A549 (cell line): ENCODE measurements around the gene SLC16A5. TPM values are rescaled to one million over a fixed set of nuclear protein-coding genes. Genes with fewer than 3 reads are reported as not detected.

ENCODE experiments used
- ATAC-seq, 2 experiments: fragments of 200-7000 bp in 1 of 2; fragments of >200 bp in 1 of 2; cut with Nextera tagmentation in 1 of 2; cut with Tn5 transposase in 1 of 2; 3 replicates each; pipeline versions ENCODE4 v1.8.0 to v1.9.1; 2018 to 2020; ENCODE audit warnings: mild to moderate bottlenecking in 1 of 2, moderate library complexity in 1 of 2
- CTCF ChIA-PET: fragments of 300-600 bp; sonication (Branson Sonifier 250); formaldehyde crosslinking; extraction: SDS; loops from one replicate; lab custom pipeline; 2021; ENCODE audit warnings: antibody characterized with exemption, inconsistent platforms; lab: Yijun Ruan, JAX
- POLR2A ChIA-PET: fragments of 350-600 bp; formaldehyde crosslinking; extraction: SDS; loops from one replicate; lab custom pipeline; 2021; ENCODE audit warnings: antibody characterized with exemption, inconsistent platforms; lab: Yijun Ruan, JAX
- DNase-seq, 2 experiments: peaks; one replicate each; pipeline versions ENCODE4 v3.0.0 to v3.0.0-alpha.2; 2011 to 2016; ENCODE audit warnings: low read depth in 1 of 2, low spot score in 1 of 2
- FAIRE-seq: peaks from 2 replicates; lab custom pipeline; 2011; peaks lifted over from hg19 to GRCh38; lab: Jason Lieb, UNC
- H3K27ac ChIP-seq, 2 experiments: fragments of >200 bp; sonication (Bioruptor Twin); formaldehyde crosslinking; 3 replicates each; pipeline ENCODE4 v1.5.1; 2016 to 2017
- H3K4me1 ChIP-seq: fragments of >200 bp; sonication (Bioruptor Twin); formaldehyde crosslinking; 3 replicates; pipeline ENCODE4 v1.6.1; 2016
- H3K4me2 ChIP-seq: fragments of >200 bp; sonication (Bioruptor Twin); formaldehyde crosslinking; 3 replicates; pipeline ENCODE4 v1.6.1; 2016
- H3K4me3 ChIP-seq: fragments of >200 bp; sonication (Bioruptor Twin); formaldehyde crosslinking; 3 replicates; pipeline ENCODE4 v1.5.1; 2016
- H3K9me3 ChIP-seq: fragments of >200 bp; sonication (Bioruptor Twin); formaldehyde crosslinking; 3 replicates; pipeline ENCODE4 v1.6.1; 2016
- CBX2 ChIP-seq: fragments of 200-600 bp; sonication (generic); IDR thresholded peaks from 2 replicates; pipeline ENCODE4 v1.6.1; 2016; ENCODE audit warnings: low read depth, mild to moderate bottlenecking, borderline replicate concordance
- CEBPB ChIP-seq, 2 experiments: fragments of >200 bp in 1 of 2; sonication (Bioruptor Twin) in 1 of 2; formaldehyde crosslinking in 1 of 2; IDR thresholded peaks; 2 replicates each; pipeline ENCODE4 v1.6.1; 2012 to 2016
- CHD4 ChIP-seq: fragments of 200-600 bp; sonication (generic); IDR thresholded peaks from 2 replicates; pipeline ENCODE4 v1.6.1; 2016; ENCODE audit warnings: antibody characterized with exemption, mild to moderate bottlenecking, borderline replicate concordance
- ESRRA ChIP-seq: fragments of 150-350 bp; IDR thresholded peaks from 2 replicates; pipeline ENCODE4 v1.6.1; 2014; ENCODE audit warnings: mild to moderate bottlenecking, low read length, borderline replicate concordance
- FOSB ChIP-seq: fragments of 250-450 bp; sonication (Bioruptor Pico); IDR thresholded peaks from 2 replicates; pipeline ENCODE4 v1.5.0; 2020; ENCODE audit warnings: mild to moderate bottlenecking, moderate library complexity
- FOSL2 ChIP-seq, 2 experiments: fragments of 450-650 bp in 1 of 2; fragments of >200 bp in 1 of 2; sonication (Bioruptor Twin) in 1 of 2; formaldehyde crosslinking; IDR thresholded peaks; 2 replicates each; pipeline versions ENCODE4 v1.5.0 to v1.6.1; 2016 to 2020; ENCODE audit warnings: mild to moderate bottlenecking in 1 of 2, moderate library complexity in 1 of 2
- GATA3 ChIP-seq: IDR thresholded peaks from 2 replicates; pipeline ENCODE4 v1.6.1; 2012; ENCODE audit warnings: borderline replicate concordance
- HDAC2 ChIP-seq: fragments of 200-600 bp; sonication (generic); IDR thresholded peaks from 2 replicates; pipeline ENCODE4 v1.6.1; 2016
- JUN ChIP-seq, 2 experiments: fragments of >200 bp; sonication (Bioruptor Twin); formaldehyde crosslinking; IDR thresholded peaks; 2 replicates in 1 of 2; 3 replicates in 1 of 2; pipeline ENCODE4 v1.6.1; 2016 to 2017
- KDM1A ChIP-seq: fragments of 200-600 bp; sonication (generic); IDR thresholded peaks from 2 replicates; pipeline ENCODE4 v1.6.1; 2016; ENCODE audit warnings: low read depth, mild to moderate bottlenecking
- MAZ ChIP-seq: fragments of 150-350 bp; IDR thresholded peaks from 2 replicates; pipeline ENCODE4 v1.6.1; 2014; ENCODE audit warnings: antibody characterized with exemption, low read depth, low read length, borderline replicate concordance
- MYC ChIP-seq: IDR thresholded peaks from 2 replicates; pipeline ENCODE4 v1.6.1; 2012; ENCODE audit warnings: mild to moderate bottlenecking, inconsistent platforms, low read length, improper control_type of control experiment, borderline replicate concordance
- NPAS2 ChIP-seq: fragments of 250-450 bp; sonication (Bioruptor Pico); IDR thresholded peaks from 2 replicates; pipeline ENCODE4 v1.8.0; 2022; ENCODE audit warnings: mild to moderate bottlenecking, moderate library complexity, borderline replicate concordance
- PHF8 ChIP-seq: fragments of 200-600 bp; sonication (generic); IDR thresholded peaks from 2 replicates; pipeline ENCODE4 v1.6.1; 2016; ENCODE audit warnings: low read depth, mild to moderate bottlenecking, antibody characterized with exemption, moderate library complexity, borderline replicate concordance
- POLR2A ChIP-seq: IDR thresholded peaks from 2 replicates; pipeline ENCODE4 v1.6.1; 2012; ENCODE audit warnings: mild to moderate bottlenecking, low read length
- SMC3 ChIP-seq: fragments of >200 bp; sonication (Bioruptor Twin); formaldehyde crosslinking; IDR thresholded peaks from 3 replicates; pipeline ENCODE4 v1.6.1; 2018; ENCODE audit warnings: inconsistent platforms
- TFCP2L1 ChIP-seq: fragments of 250-450 bp; sonication (Bioruptor Pico); IDR thresholded peaks from 2 replicates; pipeline ENCODE4 v1.5.0; 2021; ENCODE audit warnings: mild to moderate bottlenecking
- TP53 ChIP-seq: fragments of 250-450 bp; sonication (Bioruptor Pico); IDR thresholded peaks from 2 replicates; pipeline ENCODE4 v1.5.0; 2021; ENCODE audit warnings: mild to moderate bottlenecking, moderate library complexity
- ZSCAN20 ChIP-seq: fragments of 250-450 bp; sonication (Bioruptor Pico); IDR thresholded peaks from 2 replicates; pipeline ENCODE4 v1.8.0; 2022; ENCODE audit warnings: mild to moderate bottlenecking, moderate library complexity
- WGBS: methylation state at CpG from one replicate; pipeline ENCODE4 v1.1.6; 2017; ENCODE audit errors: missing lambda C conversion rate; 5-methylcytosine and 5-hydroxymethylcytosine counted together
- polyA plus RNA-seq, 4 experiments: library from polyadenylated mRNA; depleted of rRNA in 3 of 4; stranded (reverse); fragments of >200 nt; fragmentation: RNase III in 1 of 4; extraction: RNeasy Plus Mini Kit Qiagen cat#74134 plus additional on column Dnase treatment in 1 of 4; gene quantifications; 2 replicates in 3 of 4; 3 replicates in 1 of 4; pipeline ENCODE4 v1.2.3, GENCODE V29; 2011 to 2017
- TF ChIP-seq, protein P1 (sequence below): fragments of 200-600 bp; sonication (generic); IDR thresholded peaks from 2 replicates; pipeline ENCODE4 v1.6.1; 2016; ENCODE audit warnings: antibody characterized with exemption, mild to moderate bottlenecking, moderate library complexity
- TF ChIP-seq, protein P2 (sequence below): IDR thresholded peaks from 2 replicates; pipeline ENCODE4 v1.6.1; 2012; ENCODE audit warnings: low read depth, borderline replicate concordance
- TF ChIP-seq, protein P3 (sequence below): fragments of >200 bp; sonication (Bioruptor Twin); formaldehyde crosslinking; IDR thresholded peaks from 3 replicates; pipeline ENCODE4 v1.6.1; 2016
- TF ChIP-seq, protein P4 (sequence below): fragments of 250-450 bp; sonication (Bioruptor Pico); IDR thresholded peaks from 2 replicates; pipeline ENCODE4 v1.5.0; 2020; ENCODE audit warnings: low read depth, mild to moderate bottlenecking, moderate library complexity
- TF ChIP-seq, protein P5 (sequence below): fragments of 250-450 bp; sonication (Bioruptor Pico); IDR thresholded peaks from 2 replicates; pipeline ENCODE4 v1.5.0; 2021; ENCODE audit warnings: mild to moderate bottlenecking, moderate library complexity, borderline replicate concordance
- TF ChIP-seq, protein P6 (sequence below): fragments of >200 bp; sonication (Bioruptor Twin); formaldehyde crosslinking; IDR thresholded peaks from 2 replicates; pipeline ENCODE4 v1.6.1; 2016

SLC16A5 gene
- polyA plus RNA-seq, 2 of the 4 experiments (the other 2 are of a cell fraction), result 19.0 to 27.2 TPM

DNA sequence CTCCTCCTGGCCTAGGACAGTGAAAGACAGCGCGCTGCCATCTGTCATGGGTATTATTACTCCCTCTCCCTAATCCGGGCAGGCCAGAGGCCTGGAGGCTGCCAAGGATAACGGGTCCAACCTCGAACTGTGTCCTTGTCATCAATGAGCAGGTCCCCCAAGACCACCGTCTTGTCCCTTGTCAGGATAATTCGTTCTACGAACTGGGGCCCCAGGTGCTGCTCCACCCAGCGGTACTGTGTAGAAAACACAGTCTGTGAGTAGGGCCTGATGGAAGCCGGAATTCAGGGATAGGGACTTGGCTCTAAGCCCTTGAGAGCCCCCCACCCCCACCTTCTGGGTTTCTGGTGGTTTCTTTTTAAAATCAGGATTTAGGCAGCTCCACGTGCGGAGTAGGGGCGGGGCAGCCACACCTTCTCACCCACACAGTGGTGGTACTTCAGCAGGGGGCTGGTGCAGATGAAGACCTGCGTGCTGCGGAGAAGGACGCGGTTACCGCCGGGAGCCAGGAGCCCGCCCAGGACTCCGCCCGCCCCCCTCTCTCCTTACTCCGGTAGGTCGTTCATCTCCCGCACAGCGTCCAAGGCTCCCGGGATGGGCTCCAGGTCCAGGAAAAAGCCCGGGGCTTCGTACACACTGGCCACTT lies 43.0 kb downstream of the SLC16A5 start (continued):
- no peak for TF ChIP-seq NPAS2 (CRISPR knock-in tag)
- TF ChIP-seq TP53 (CRISPR knock-in tag), result no peak
- TF ChIP-seq, protein P1, sequence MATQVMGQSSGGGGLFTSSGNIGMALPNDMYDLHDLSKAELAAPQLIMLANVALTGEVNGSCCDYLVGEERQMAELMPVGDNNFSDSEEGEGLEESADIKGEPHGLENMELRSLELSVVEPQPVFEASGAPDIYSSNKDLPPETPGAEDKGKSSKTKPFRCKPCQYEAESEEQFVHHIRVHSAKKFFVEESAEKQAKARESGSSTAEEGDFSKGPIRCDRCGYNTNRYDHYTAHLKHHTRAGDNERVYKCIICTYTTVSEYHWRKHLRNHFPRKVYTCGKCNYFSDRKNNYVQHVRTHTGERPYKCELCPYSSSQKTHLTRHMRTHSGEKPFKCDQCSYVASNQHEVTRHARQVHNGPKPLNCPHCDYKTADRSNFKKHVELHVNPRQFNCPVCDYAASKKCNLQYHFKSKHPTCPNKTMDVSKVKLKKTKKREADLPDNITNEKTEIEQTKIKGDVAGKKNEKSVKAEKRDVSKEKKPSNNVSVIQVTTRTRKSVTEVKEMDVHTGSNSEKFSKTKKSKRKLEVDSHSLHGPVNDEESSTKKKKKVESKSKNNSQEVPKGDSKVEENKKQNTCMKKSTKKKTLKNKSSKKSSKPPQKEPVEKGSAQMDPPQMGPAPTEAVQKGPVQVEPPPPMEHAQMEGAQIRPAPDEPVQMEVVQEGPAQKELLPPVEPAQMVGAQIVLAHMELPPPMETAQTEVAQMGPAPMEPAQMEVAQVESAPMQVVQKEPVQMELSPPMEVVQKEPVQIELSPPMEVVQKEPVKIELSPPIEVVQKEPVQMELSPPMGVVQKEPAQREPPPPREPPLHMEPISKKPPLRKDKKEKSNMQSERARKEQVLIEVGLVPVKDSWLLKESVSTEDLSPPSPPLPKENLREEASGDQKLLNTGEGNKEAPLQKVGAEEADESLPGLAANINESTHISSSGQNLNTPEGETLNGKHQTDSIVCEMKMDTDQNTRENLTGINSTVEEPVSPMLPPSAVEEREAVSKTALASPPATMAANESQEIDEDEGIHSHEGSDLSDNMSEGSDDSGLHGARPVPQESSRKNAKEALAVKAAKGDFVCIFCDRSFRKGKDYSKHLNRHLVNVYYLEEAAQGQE, result no peak
- no peak for TF ChIP-seq FOSL2 (IDR thresholded peaks at IDR 0.05)
- TF ChIP-seq FOSL2 (CRISPR knock-in tag; IDR thresholded peaks at IDR 0.05), result no peak
- no peak for TF ChIP-seq CHD4
- 0 out of 2 replicates have a peak, but pooled peaks have one; percentile 12 for TF ChIP-seq GATA3
- TF ChIP-seq TFCP2L1 (CRISPR knock-in tag), result no peak
- TF ChIP-seq FOSB (CRISPR knock-in tag), result no peak
- no peak for TF ChIP-seq PHF8
- no peak for TF ChIP-seq HDAC2
- TF ChIP-seq ZSCAN20 (CRISPR knock-in tag), result no peak
- TF ChIP-seq, protein P2, sequence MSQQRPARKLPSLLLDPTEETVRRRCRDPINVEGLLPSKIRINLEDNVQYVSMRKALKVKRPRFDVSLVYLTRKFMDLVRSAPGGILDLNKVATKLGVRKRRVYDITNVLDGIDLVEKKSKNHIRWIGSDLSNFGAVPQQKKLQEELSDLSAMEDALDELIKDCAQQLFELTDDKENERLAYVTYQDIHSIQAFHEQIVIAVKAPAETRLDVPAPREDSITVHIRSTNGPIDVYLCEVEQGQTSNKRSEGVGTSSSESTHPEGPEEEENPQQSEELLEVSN, result no peak
- TF ChIP-seq POLR2A, result peak; percentile 23; the same call in 1 of the 2 replicates

DNA sequence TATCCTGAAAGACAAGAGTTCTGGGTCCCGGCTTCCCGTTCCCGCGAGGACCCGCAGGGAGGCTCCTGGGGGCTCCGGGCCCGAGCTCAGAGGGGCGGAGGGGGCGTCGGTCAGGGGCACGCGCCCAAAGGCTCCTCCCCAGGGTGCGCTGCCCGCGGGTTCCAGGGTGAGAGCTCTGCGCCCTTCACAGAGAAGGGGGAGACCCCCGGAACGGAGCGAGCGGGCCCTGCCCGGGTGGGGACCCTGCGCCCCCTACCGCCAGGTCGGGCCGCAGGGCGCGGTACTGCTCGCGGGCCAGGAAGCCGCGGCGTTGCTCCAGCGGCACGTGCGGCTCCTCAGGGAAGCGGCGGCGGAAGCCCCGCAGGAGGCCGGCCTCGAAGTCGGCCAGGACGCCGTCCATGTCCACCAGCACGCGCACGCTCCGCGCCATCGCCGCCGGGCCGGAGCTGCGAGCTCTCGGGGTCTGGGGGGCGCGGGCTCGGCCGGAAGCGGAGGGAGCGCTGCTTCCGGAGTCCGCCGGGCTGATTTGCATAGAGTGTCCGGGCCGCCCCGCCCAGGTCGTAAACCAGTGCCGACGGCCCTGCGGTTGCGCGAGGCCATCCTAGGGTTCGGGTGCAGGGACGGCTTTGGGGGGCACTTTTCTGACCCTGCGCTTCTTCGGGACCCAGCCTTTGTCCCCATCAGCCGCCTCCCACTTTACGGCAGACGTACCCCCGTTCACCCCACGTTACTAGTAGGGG lies 43.7 kb downstream of the SLC16A5 start, which contains the start of gene NT5C:
Gene NT5C, minus strand, starts transcription at position 465 of the 740 bp plus-strand sequence. Its CDS starts 35 bp downstream, at position 430.
- H3K4me2 ChIP-seq, result peak within 1 kb of the TSS; percentile 87
- FAIRE-seq, result no peak
- peak within 1 kb of the TSS; percentile 97 for H3K27ac ChIP-seq
- peaks cover 40% of the 10 kb centered on the region for H3K4me1 ChIP-seq
- H3K4me3 ChIP-seq, result peak within 1 kb of the TSS; percentile 89
- DNase-seq, result peak; percentile 85 to 91
- ChIA-PET POLR2A (interaction anchor here (0.6 to 7.0 kb wide), 17 partner anchors 8 to 139 kb away, joined by 3 to 70 read pairs (median 4); partner anchors contain the start of genes ARMC7, GGA3, JPT1 and MIF4GD), CTCF (interaction anchor here (0.6 to 62.2 kb wide), 35 partner anchors 14 to 616 kb away, joined by 3 to 3429 read pairs (median 5); partner anchors contain the start of genes ARMC7, ATP5PD, CDR2L and JPT1)
- peak; percentile 83 to 86 for ATAC-seq
- WGBS, result 1% methylated on average over 47 of the region's 82 CpGs
- no peaks in the 10 kb centered on the region for H3K9me3 ChIP-seq
- 0 out of 2 replicates have a peak, but pooled peaks have one; percentile 31 for TF ChIP-seq MAZ
- TF ChIP-seq, protein P3, sequence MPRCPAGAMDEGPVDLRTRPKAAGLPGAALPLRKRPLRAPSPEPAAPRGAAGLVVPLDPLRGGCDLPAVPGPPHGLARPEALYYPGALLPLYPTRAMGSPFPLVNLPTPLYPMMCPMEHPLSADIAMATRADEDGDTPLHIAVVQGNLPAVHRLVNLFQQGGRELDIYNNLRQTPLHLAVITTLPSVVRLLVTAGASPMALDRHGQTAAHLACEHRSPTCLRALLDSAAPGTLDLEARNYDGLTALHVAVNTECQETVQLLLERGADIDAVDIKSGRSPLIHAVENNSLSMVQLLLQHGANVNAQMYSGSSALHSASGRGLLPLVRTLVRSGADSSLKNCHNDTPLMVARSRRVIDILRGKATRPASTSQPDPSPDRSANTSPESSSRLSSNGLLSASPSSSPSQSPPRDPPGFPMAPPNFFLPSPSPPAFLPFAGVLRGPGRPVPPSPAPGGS, result peak; percentile 65; the same call in 2 of the 3 replicates
- peak; percentile 98 for TF ChIP-seq PHF8
- 0 out of 2 replicates have a peak, but pooled peaks have one; percentile 62 for TF ChIP-seq CHD4
- TF ChIP-seq, protein P4, sequence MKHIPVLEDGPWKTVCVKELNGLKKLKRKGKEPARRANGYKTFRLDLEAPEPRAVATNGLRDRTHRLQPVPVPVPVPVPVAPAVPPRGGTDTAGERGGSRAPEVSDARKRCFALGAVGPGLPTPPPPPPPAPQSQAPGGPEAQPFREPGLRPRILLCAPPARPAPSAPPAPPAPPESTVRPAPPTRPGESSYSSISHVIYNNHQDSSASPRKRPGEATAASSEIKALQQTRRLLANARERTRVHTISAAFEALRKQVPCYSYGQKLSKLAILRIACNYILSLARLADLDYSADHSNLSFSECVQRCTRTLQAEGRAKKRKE (CRISPR knock-in tag), result peak; percentile 66; the same call in 1 of the 2 replicates
- no peak for TF ChIP-seq CEBPB (IDR thresholded peaks at IDR 0.05)
- TF ChIP-seq MYC, result peak; percentile 89; the same call in 1 of the 2 replicates
- no peak for TF ChIP-seq CBX2
- TF ChIP-seq JUN (IDR thresholded peaks at IDR 0.05), result peak; percentile 86 to 98
- TF ChIP-seq, protein P5, sequence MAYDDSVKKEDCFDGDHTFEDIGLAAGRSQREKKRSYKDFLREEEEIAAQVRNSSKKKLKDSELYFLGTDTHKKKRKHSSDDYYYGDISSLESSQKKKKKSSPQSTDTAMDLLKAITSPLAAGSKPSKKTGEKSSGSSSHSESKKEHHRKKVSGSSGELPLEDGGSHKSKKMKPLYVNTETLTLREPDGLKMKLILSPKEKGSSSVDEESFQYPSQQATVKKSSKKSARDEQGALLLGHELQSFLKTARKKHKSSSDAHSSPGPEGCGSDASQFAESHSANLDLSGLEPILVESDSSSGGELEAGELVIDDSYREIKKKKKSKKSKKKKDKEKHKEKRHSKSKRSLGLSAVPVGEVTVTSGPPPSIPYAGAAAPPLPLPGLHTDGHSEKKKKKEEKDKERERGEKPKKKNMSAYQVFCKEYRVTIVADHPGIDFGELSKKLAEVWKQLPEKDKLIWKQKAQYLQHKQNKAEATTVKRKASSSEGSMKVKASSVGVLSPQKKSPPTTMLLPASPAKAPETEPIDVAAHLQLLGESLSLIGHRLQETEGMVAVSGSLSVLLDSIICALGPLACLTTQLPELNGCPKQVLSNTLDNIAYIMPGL (CRISPR knock-in tag), result peak; percentile 98
- TF ChIP-seq ESRRA, result no peak
- TF ChIP-seq, protein P6, sequence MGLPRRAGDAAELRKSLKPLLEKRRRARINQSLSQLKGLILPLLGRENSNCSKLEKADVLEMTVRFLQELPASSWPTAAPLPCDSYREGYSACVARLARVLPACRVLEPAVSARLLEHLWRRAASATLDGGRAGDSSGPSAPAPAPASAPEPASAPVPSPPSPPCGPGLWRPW, result no peak
- TF ChIP-seq HDAC2, result peak; percentile 45; the same call in 1 of the 2 replicates
- TF ChIP-seq KDM1A, result peak; percentile 45; the same call in 1 of the 2 replicates
- TF ChIP-seq SMC3, result peak; percentile 75
- no peak for TF ChIP-seq FOSB (CRISPR knock-in tag)
- TF ChIP-seq POLR2A, result peak; percentile 72
